Keratinocyte (primary cell): Measurements from ENCODE around the gene THEM4. TPM values are rescaled to one million over a fixed set of nuclear protein-coding genes. Genes with fewer than 3 reads are reported as not detected.

Experiments used
- DNase-seq: peaks from one replicate; pipeline ENCODE4 v3.0.0-alpha.2; 2011; ENCODE audit warnings: low read depth, missing footprints, low spot score
- FAIRE-seq: peaks from 2 replicates; lab custom pipeline; 2011; peaks lifted over from hg19 to GRCh38; lab: Jason Lieb, UNC
- H2AFZ ChIP-seq: 2 replicates; pipeline ENCODE4 v1.6.0; 2012; ENCODE audit warnings: low read length, control low read depth, inconsistent platforms; ENCODE audit not compliant: control insufficient read depth
- H3K27ac ChIP-seq: 2 replicates; pipeline ENCODE4 v1.5.1; 2011; ENCODE audit warnings: low read length; ENCODE audit not compliant: control insufficient read depth, insufficient read depth
- H3K27me3 ChIP-seq: 3 replicates; pipeline ENCODE4 v1.6.0; 2011; ENCODE audit warnings: low read length; ENCODE audit not compliant: control insufficient read depth, insufficient read depth; ENCODE audit errors: extremely low read depth
- H3K36me3 ChIP-seq, 2 experiments: 2 replicates in 1 of 2; 3 replicates in 1 of 2; pipeline ENCODE4 v1.5.1; 2011; ENCODE audit warnings: low read length in 2 of 2, mild to moderate bottlenecking in 1 of 2; ENCODE audit not compliant: control insufficient read depth in 2 of 2, insufficient read depth in 2 of 2; ENCODE audit errors: extremely low read depth in 1 of 2
- H3K4me1 ChIP-seq: 3 replicates; pipeline ENCODE4 v1.5.1; 2011; ENCODE audit warnings: low read length; ENCODE audit not compliant: control insufficient read depth, insufficient read depth; ENCODE audit errors: extremely low read depth
- H3K4me2 ChIP-seq: 3 replicates; pipeline ENCODE4 v1.6.0; 2011; ENCODE audit warnings: low read depth, low read length; ENCODE audit not compliant: control insufficient read depth, insufficient read depth; ENCODE audit errors: extremely low read depth
- H3K4me3 ChIP-seq, 3 experiments: fragments of 200-600 bp in 1 of 3; sonication (generic) in 1 of 3; 2 replicates in 2 of 3; 3 replicates in 1 of 3; pipeline ENCODE4 v1.5.1; 2011 to 2016; ENCODE audit warnings: low read length in 3 of 3, mild to moderate bottlenecking in 3 of 3, control low read depth in 2 of 3, inconsistent platforms in 1 of 3, low read depth in 1 of 3, mixed read lengths in 1 of 3, mixed run types in 1 of 3, moderate library complexity in 1 of 3; ENCODE audit not compliant: control insufficient read depth in 2 of 3, insufficient read depth in 2 of 3; ENCODE audit errors: extremely low read depth in 1 of 3
- H3K79me2 ChIP-seq: 2 replicates; pipeline ENCODE4 v1.6.0; 2012; ENCODE audit warnings: low read length; ENCODE audit not compliant: control insufficient read depth, insufficient read depth
- H3K9ac ChIP-seq: 3 replicates; pipeline ENCODE4 v1.6.0; 2011; ENCODE audit warnings: low read length; ENCODE audit not compliant: control insufficient read depth, insufficient read depth; ENCODE audit errors: extremely low read depth
- H3K9me1 ChIP-seq: 3 replicates; pipeline ENCODE4 v1.6.0; 2011; ENCODE audit warnings: low read length; ENCODE audit not compliant: control insufficient read depth, insufficient read depth; ENCODE audit errors: extremely low read depth
- H3K9me3 ChIP-seq: 2 replicates; pipeline ENCODE4 v1.5.1; 2012; ENCODE audit warnings: low read depth, low read length; ENCODE audit not compliant: control insufficient read depth
- H4K20me1 ChIP-seq: 3 replicates; pipeline ENCODE4 v1.6.0; 2011; ENCODE audit warnings: low read length; ENCODE audit not compliant: control insufficient read depth, insufficient read depth; ENCODE audit errors: extremely low read depth
- EZH2 ChIP-seq: IDR thresholded peaks from one replicate; pipeline ENCODE4 v1.6.1; 2012; ENCODE audit warnings: inconsistent platforms, mild to moderate bottlenecking, low read length, moderate library complexity
- dilution Hi-C: fragments of 300-500 bp; cut with MboI; formaldehyde crosslinking; loops from one replicate; pipeline ENCODE4 v1.7.0; 2020; ENCODE audit warnings: low sequenced_read_pairs; ENCODE audit not compliant: extremely low pct_ligation_motif_present
- polyA plus RNA-seq, 5 experiments: library from polyadenylated mRNA; depleted of rRNA in 3 of 5; stranded (reverse) in 3 of 5; stranded (forward) in 1 of 5; unstranded in 1 of 5; fragments of >200 nt; gene quantifications; 1 replicate in 1 of 5; 2 replicates in 3 of 5; 3 replicates in 1 of 5; pipeline versions ENCODE4 v1.2.1 to v1.2.3, GENCODE V29; 2011 to 2012; ENCODE audit warnings: missing spikeins in 2 of 5, low read depth in 1 of 5, low replicate concordance in 1 of 5
- TF ChIP-seq, protein P1 (sequence below), 3 experiments: IDR thresholded peaks in 1 of 3; conservative IDR thresholded peaks in 1 of 3; optimal IDR thresholded peaks in 1 of 3; 2 replicates in 2 of 3; 3 replicates in 1 of 3; pipeline versions ENCODE3 to v1.5.1; 2011; ENCODE audit warnings: low read length in 3 of 3, mild to moderate bottlenecking in 3 of 3, moderate library complexity in 2 of 3, control low read depth in 1 of 3, inconsistent platforms in 1 of 3; ENCODE audit not compliant: insufficient read depth in 2 of 3; ENCODE audit errors: extremely low read depth in 1 of 3

Gene THEM4
- polyA plus RNA-seq, 1 donor (not counting 4 experiments of a cell fraction or from before 2014, with no cell fraction given): 23.3 TPM

DNA sequence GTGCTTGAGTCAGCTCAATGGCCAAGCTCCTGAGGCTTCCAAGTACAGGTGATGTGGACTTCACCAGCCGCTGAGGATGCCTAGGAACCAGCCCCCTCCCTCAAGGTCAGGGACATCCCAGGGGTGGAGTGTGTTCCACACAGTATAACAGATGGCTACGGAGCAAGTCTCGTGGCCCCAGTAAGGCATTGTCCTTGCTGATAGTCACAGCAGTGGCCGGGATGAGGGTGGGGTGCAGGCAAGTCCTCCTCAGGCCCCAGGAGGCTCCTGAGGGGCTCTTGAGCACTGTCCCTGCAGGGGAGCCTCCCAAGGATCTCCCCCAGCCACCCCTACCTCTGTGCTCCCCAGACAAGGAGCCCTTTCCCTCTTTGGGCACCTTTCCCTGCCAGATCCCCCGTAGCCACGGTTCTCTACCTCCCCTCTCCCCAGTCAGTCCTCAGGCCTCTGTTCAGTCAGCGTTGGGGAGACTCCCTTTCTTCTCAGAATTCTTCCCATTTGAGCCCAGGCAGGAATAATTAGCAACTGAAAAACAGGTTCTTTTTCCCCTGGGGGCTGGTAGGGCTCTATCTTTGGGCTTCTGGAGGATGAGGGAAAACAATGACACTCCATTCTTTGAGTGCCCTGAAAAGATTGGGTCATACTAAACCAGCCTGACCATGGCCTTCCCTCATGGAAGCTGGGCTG, 48.7 kb downstream of the THEM4 start:
- Histone ChIP-seq H3K9me3 (no peaks in the 10 kb centered on the region), H3K27me3 (no peaks in the 10 kb centered on the region), H3K4me1 (peaks cover 33% of the 10 kb centered on the region), H3K27ac (no peak overlapping the region), H3K4me3 (no peak overlapping the region), H4K20me1 (no peaks in the 10 kb centered on the region), H3K9ac (no peak overlapping the region), H3K4me2 (no peak overlapping the region), H3K36me3 (no peaks in the 10 kb centered on the region), H2AFZ (no peak overlapping the region), H3K79me2 (no peaks in the 10 kb centered on the region), H3K9me1 (no peaks in the 10 kb centered on the region)
- DNase-seq (no peak), FAIRE-seq (no peak)
- dilution Hi-C loops: no loop called here
- TF ChIP-seq, protein P1, sequence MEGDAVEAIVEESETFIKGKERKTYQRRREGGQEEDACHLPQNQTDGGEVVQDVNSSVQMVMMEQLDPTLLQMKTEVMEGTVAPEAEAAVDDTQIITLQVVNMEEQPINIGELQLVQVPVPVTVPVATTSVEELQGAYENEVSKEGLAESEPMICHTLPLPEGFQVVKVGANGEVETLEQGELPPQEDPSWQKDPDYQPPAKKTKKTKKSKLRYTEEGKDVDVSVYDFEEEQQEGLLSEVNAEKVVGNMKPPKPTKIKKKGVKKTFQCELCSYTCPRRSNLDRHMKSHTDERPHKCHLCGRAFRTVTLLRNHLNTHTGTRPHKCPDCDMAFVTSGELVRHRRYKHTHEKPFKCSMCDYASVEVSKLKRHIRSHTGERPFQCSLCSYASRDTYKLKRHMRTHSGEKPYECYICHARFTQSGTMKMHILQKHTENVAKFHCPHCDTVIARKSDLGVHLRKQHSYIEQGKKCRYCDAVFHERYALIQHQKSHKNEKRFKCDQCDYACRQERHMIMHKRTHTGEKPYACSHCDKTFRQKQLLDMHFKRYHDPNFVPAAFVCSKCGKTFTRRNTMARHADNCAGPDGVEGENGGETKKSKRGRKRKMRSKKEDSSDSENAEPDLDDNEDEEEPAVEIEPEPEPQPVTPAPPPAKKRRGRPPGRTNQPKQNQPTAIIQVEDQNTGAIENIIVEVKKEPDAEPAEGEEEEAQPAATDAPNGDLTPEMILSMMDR (optimal IDR thresholded peaks at IDR 0.05 in 1 of 3, IDR thresholded peaks at IDR 0.05 in 1 of 3, conservative IDR thresholded peaks at IDR 0.05 in 1 of 3; ENCODE audit: extremely low read depth in 1 of 3, insufficient read depth in 2 of 3, low read length in 3 of 3): no peak
- TF ChIP-seq EZH2: no peak

DNA sequence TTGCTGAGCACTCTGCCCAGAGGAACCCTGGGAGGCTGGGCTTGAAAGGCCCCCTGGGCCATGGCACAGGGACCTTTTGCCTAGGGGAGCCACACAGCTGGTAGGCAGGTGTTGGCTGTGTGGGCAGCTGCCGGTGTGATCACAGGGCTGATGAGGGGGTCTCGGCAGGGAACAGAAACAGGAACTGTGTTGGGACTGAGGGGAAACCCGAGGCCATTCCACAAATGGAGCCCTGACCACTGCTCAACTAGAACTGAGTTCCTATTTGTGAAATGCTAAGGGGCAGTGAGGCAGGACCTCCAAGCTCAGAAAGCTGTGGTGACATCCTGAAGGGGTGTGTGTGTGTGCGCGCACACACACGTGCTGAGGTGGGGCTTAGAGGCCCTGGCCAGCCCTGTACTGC, 49.4 kb downstream of the THEM4 start:
- H2AFZ ChIP-seq: peak overlapping the region; percentile 58
- H3K36me3 ChIP-seq: no peaks in the 10 kb centered on the region
- no peak overlapping the region for H3K27ac ChIP-seq
- no peaks in the 10 kb centered on the region for H3K79me2 ChIP-seq
- no peak overlapping the region for H3K4me3 ChIP-seq
- no peak for FAIRE-seq
- no peaks in the 10 kb centered on the region for H4K20me1 ChIP-seq
- peaks cover 33% of the 10 kb centered on the region for H3K4me1 ChIP-seq
- H3K9me1 ChIP-seq: no peaks in the 10 kb centered on the region
- no peaks in the 10 kb centered on the region for H3K9me3 ChIP-seq
- TF ChIP-seq, protein P1 (optimal IDR thresholded peaks at IDR 0.05 in 1 of 3, IDR thresholded peaks at IDR 0.05 in 1 of 3, conservative IDR thresholded peaks at IDR 0.05 in 1 of 3; ENCODE audit: extremely low read depth in 1 of 3, insufficient read depth in 2 of 3, low read length in 3 of 3): no peak
- no peak for TF ChIP-seq EZH2
- DNase-seq: no peak
- dilution Hi-C loops: no loop called here
- peak overlapping the region; percentile 15 for H3K4me2 ChIP-seq
- no peak overlapping the region for H3K9ac ChIP-seq
- no peaks in the 10 kb centered on the region for H3K27me3 ChIP-seq
